NOMO-1 (cell line): Measurements from ENCODE around the gene SCGB1D1.

Experiments
- DNase-seq, 2 experiments: peaks; one replicate each; lab custom pipeline; 2025; ENCODE audit not compliant: unreplicated experiment in 2 of 2; lab: John Stamatoyannopoulos, UW

The SCGB1D1 gene

GRCh38 chr11:62190011-62190410 lies at the start of gene SCGB1D1:
SCGB1D1 (plus strand) TSS chr11:62190216; CDS start chr11:62190285, 69 bp downstream.
- DNase-seq = no peak

GRCh38 chr11:62140304-62141110 lies 49.5 kb upstream of the SCGB1D1 start:
- no peak for DNase-seq

- no peak for DNase-seq
These were observed 48.6 kb upstream of the SCGB1D1 start for GRCh38 chr11:62141111-62142042.

- no peak for DNase-seq
These were observed 48.0 kb upstream of the SCGB1D1 start for GRCh38 chr11:62142043-62142375.

- DNase-seq = no peak
These were observed 47.1 kb upstream of the SCGB1D1 start for GRCh38 chr11:62142921-62143320.

GRCh38 chr11:62143727-62144126 lies 46.3 kb upstream of the SCGB1D1 start:
- no peak for DNase-seq

- no peak for DNase-seq
These were observed 45.3 kb upstream of the SCGB1D1 start for GRCh38 chr11:62144641-62145255.

GRCh38 chr11:62145261-62145871 lies 44.6 kb upstream of the SCGB1D1 start:
- no peak for DNase-seq

GRCh38 chr11:62146476-62147200 lies 43.4 kb upstream of the SCGB1D1 start:
- no peak for DNase-seq

GRCh38 chr11:62147545-62147944 lies 42.5 kb upstream of the SCGB1D1 start:
- no peak for DNase-seq

GRCh38 chr11:62148271-62148980 lies 41.6 kb upstream of the SCGB1D1 start:
- no peak for DNase-seq

GRCh38 chr11:62149986-62150886 lies 39.8 kb upstream of the SCGB1D1 start:
- DNase-seq = no peak

GRCh38 chr11:62150887-62151736 lies 38.9 kb upstream of the SCGB1D1 start:
- DNase-seq = no peak

- no peak for DNase-seq
These were observed 38.3 kb upstream of the SCGB1D1 start for GRCh38 chr11:62151737-62152102.

GRCh38 chr11:62152245-62153086 lies 37.5 kb upstream of the SCGB1D1 start:
- DNase-seq = no peak

- DNase-seq = no peak
These were observed 37.0 kb upstream of the SCGB1D1 start for GRCh38 chr11:62153087-62153395.

- DNase-seq = no peak
These were observed 36.4 kb upstream of the SCGB1D1 start for GRCh38 chr11:62153617-62154016.
